Activated CD8-positive, alpha-beta memory T cell treated with anti-CD3 and anti-CD28 coated beads, Interleukin-2, amount 50 U/mL, for 1 hour (primary cell): Measurements from ENCODE around the gene NLGN3.

Experiments used
- DNase-seq: peaks from one replicate; pipeline ENCODE4 v3.0.0-alpha.2; 2020; ENCODE audit errors: extremely low read depth

NLGN3 gene

GRCh38 chrX:71144651-71145050, at the start of gene NLGN3:
Gene NLGN3, plus strand, starts transcription at chrX:71144841. Its CDS starts 2,909 bp downstream, at chrX:71147750.
- DNase-seq, result no peak

GRCh38 chrX:71095033-71095432, 49.6 kb upstream of the NLGN3 start:
- DNase-seq, result no peak

DNA sequence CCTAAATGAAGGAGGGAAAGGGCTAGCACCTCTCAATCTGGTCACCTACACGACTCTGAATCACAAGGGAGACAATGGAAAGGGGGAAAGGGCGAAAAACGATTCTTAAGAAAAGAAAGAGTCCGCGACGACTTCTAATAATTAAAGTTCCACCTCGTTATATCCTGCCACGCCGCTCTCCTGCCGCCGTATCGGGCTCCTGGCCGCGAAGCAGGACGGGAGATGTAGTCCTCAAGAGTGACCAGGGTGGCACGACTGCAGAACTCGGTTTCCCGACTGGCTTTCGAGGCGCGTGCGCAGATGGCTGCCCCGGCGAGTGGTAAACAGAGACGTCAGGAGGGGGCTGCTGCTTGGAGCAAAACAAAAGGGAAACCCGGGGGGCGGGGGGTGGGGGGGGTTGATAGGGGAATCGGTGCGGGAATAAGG, 49.1 kb upstream of the NLGN3 start, which contains the start of gene FOXO4:
Gene FOXO4, plus strand, starts transcription at position 297 of the 426 bp plus-strand sequence. CDS start 678 bp downstream, outside the sequence.
- peak; percentile 74 for DNase-seq

- DNase-seq, result peak; percentile 54
Measured at GRCh38 chrX:71095981-71096759, 48.5 kb upstream of the NLGN3 start.

GRCh38 chrX:71096760-71097032, 47.9 kb upstream of the NLGN3 start:
- DNase-seq, result no peak

DNA sequence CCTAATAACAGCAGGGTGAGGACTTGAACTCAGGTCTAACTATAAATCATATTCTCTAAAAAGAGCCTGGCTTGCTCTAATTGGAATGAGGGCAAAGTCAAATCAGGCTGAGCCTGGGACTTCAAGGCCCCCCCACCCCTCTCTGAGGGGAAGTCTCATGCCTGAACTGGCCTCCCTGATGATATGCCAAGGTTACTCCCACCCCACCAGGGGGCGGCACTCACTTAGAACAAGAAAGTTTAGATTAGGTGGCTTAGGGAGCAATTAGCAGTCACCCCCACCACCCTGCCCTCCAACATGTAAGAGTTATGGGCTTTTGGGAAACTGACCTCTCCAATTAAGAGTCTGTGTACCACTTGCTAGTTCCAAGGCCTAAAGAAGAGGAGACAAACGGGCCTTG, 46.3 kb upstream of the NLGN3 start:
- peak; percentile 61 for DNase-seq

DNA sequence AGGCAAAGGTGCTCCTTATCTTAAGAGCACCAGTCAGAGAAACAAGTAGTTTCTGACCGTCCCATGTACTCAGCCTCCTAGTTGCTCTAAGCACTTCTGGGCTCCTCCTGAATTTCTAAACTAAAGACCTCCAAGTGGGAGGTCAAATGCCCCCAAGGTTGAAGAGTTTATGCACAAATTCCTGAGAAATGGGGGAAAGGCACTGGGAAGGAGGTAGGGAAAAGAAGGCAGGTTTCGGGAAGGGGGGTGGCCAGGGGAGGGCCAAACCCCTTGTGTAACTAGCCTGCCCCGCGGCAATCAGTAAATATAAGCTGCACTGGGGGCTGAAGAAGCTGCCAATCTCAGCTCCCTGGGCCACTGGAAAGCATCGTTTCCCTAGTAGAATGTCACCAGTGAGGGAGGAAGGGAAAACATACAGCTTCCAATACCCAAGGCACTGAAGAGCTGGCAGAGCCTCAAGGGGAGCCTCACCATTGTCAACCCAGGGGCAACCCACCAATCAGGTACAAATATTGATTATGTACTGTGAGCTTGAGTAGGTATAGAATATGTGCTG, 45.6 kb upstream of the NLGN3 start:
- DNase-seq, result no peak

DNA sequence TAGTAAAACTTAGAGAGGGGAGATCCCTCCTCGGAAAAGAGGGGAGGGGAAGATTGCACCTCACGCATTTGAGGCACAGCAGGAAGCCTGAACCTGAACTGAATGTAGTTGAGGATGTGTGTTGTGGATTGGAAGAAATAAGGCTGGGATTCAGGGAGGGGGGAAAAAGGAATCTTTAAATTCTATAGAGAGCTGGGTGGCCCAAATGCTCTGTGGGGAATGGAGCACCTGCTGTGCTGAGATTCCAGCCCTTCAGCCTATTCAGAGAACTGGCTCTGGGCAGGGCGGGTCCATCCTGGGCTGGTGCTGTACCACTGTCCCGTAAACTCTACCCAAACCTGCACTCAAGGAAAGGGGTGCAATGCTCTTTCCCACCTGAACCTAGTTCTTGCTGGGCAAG, 44.9 kb upstream of the NLGN3 start:
- DNase-seq, result no peak

- no peak for DNase-seq
Measured at GRCh38 chrX:71100581-71101505, 43.8 kb upstream of the NLGN3 start.

DNA sequence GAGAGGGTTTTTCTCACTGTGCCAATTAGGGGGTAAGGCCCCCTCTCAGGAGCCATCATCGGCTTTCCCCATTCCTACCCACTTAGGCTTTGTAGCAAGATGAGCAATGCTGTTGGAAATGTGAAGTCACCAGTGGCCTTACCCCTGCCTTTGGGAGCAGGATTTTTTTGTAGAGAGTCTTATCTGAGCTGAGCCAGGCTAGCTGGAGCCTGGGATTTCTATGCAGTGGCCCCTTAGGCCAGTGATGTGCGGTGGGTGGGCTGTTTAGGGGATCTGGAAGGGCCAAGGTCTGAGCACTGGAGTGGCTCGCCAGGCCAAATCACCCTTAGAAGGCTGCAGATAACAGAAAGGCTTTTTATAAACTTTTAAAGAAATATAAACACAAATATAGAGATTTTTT, 42.3 kb upstream of the NLGN3 start:
- no peak for DNase-seq

DNA sequence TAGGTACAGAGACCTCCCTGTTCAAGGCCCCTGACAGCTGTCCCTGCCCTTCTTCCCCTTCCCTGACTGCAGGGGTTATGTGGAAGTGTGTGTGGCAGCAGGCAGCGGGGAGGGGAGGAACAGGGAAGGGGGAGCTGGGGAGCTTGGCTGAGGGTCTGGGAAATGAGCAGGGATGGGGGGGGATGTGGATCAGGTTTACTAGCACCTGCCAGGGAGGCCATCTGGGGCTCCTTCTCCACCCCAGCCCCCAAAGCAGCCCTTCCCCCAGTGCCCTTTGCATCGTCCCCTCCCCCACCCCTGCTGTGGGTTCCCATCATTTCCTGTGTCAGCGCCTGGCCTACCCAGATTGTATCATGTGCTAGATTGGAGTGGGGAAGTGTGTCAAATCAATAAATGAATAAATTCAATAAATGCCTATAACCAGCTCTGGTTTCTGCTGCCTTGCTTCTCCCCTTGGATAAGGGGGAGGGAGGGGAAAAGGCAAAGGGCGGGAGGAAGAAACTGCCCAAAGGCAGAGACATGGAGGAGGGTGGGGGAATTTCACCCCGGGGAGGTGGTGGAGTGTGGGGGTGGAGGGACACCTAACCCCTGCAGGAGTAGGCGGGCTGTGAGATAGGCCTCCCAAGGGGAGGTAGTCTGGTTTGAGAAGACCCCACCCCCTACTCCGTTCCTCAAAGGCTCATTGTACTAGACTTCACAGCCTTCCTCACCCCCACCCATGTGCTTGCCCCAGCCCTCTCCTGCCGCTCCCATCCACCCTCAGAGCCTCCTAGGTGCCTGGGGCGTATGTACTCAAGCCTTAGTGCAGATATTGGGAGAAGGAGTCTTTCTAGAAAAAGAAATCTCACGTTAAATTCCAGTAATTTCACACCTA, 41.3 kb upstream of the NLGN3 start:
- no peak for DNase-seq

DNA sequence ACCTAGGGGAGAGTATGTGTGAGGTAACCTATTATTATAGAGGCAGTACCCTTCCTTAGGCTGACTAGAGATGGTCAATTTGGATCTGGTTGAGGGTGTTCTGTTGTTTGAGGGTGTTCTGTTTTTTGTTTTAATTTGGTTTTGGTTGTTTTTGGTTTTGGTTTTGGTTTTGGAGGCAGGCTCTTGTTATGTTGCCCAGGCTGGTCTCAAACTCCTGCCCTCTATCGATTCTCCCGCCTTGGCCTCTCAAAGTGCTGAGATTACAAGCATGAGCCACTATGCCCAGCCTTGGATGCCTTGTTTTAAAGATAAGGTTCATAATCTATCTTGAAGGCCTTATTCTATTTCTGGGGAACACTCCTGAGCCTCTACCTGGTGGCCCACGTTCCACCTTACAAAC, 39.0 kb upstream of the NLGN3 start:
- no peak for DNase-seq

DNA sequence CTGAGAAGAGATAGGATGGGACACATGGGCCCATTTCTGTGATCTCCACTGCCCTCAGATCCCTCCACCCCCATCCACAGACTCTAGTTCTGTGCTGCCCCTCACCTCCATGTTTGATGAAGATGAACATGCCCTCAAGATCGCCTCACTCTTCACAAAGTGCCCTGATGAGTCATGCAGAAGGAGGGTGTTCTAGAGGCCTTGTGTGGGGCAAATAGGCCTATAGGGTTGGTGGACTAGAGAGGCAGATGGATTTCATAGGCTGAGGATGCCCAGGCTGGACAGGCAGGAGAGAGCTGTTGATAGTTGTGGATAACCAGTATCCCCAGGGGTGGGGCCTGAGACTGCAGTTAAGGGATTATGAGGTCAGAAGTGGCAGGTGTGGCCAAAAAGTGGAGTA, 38.2 kb upstream of the NLGN3 start, which contains the start of gene CXorf65:
Gene CXorf65, minus strand, starts transcription at position 314 of the 400 bp plus-strand sequence. Its CDS starts 184 bp downstream, at position 130.
- no peak for DNase-seq

- DNase-seq, result no peak
Measured at GRCh38 chrX:71107245-71107644, 37.4 kb upstream of the NLGN3 start.

- DNase-seq, result no peak
Measured at GRCh38 chrX:71107762-71108360, 36.8 kb upstream of the NLGN3 start.

- no peak for DNase-seq
Measured at GRCh38 chrX:71109051-71109450, 35.6 kb upstream of the NLGN3 start.

GRCh38 chrX:71111141-71111843, 33.3 kb upstream of the NLGN3 start, which contains the start of gene IL2RG:
Gene IL2RG, minus strand, starts transcription at chrX:71111577. Its CDS starts 38 bp downstream, at chrX:71111539.
- peak; percentile 74 for DNase-seq

GRCh38 chrX:71111921-71112431, 32.7 kb upstream of the NLGN3 start:
- DNase-seq, result no peak

DNA sequence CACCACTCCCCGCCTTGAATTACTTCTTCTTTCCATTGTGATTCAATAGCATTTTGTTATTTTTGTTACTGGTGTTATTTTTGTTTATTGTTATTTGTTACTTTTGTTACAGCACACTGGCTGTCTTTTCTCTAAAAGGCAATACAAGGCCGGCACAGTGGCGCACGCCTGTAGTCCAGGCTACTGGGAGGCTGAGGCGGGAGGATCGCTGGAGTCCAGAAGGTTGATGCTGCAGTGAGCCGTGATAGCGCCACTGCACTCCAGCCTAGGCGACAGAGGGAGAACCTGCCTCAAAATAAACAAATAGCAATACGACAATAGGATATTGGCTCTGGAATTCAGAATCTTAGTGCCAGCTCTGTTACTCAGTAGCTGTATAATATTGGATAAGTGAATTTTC, 27.3 kb upstream of the NLGN3 start:
- DNase-seq, result no peak
